Dendritic cell treated with granulocyte-macrophage colony-stimulating factor and Interleukin-4, amounts not matched to agents 40 ng/mL and 50 ng/mL, for 4 days (primary cell): ENCODE results near the gene UCHL5.

ENCODE experiments used
- H3K27ac Mint-ChIP-seq: one replicate; pipeline ENCODE4 v1.8.0; 2022; ENCODE audit warnings: mild to moderate bottlenecking, mixed read lengths
- H3K27me3 Mint-ChIP-seq: one replicate; pipeline ENCODE4 v1.8.0; 2022; ENCODE audit warnings: mild to moderate bottlenecking, mixed read lengths
- H3K36me3 Mint-ChIP-seq: one replicate; pipeline ENCODE4 v1.8.0; 2022; ENCODE audit warnings: low read depth, mixed read lengths
- H3K4me1 Mint-ChIP-seq: one replicate; pipeline ENCODE4 v1.8.0; 2022; ENCODE audit warnings: low read depth, mixed read lengths
- H3K4me3 Mint-ChIP-seq: one replicate; pipeline ENCODE4 v1.8.0; 2022; ENCODE audit warnings: mild to moderate bottlenecking, moderate library complexity, mixed read lengths
- H3K9me3 Mint-ChIP-seq: one replicate; pipeline ENCODE4 v1.8.0; 2022; ENCODE audit warnings: mixed read lengths
- intact Hi-C: fragments of 100-400 bp; cut with micrococcal nuclease; formaldehyde crosslinking; loops from one replicate; pipeline ENCODE4 v1.15.0; 2022

The UCHL5 gene

GRCh38 chr1:193083365-193084088, 24.4 kb upstream of the UCHL5 start:
- Mint-ChIP-seq H3K9me3 (no peaks in the 10 kb centered on the region), H3K27me3 (no peaks in the 10 kb centered on the region), H3K4me1 (no peaks in the 10 kb centered on the region), H3K36me3 (peaks cover 63% of the 10 kb centered on the region), H3K4me3 (no peak overlapping the region), H3K27ac (no peak overlapping the region)
- intact Hi-C loops, result no loop called here

GRCh38 chr1:193079187-193079586, 20.0 kb upstream of the UCHL5 start:
- Mint-ChIP-seq H3K36me3 (peaks cover 65% of the 10 kb centered on the region), H3K4me3 (no peak overlapping the region), H3K27me3 (no peaks in the 10 kb centered on the region), H3K4me1 (no peaks in the 10 kb centered on the region), H3K27ac (no peak overlapping the region), H3K9me3 (peaks cover 8% of the 10 kb centered on the region)
- intact Hi-C loops, result no loop called here

- no peaks in the 10 kb centered on the region for H3K4me1 Mint-ChIP-seq
These were observed 18.8 kb upstream of the UCHL5 start for GRCh38 chr1:193077991-193078390.

DNA sequence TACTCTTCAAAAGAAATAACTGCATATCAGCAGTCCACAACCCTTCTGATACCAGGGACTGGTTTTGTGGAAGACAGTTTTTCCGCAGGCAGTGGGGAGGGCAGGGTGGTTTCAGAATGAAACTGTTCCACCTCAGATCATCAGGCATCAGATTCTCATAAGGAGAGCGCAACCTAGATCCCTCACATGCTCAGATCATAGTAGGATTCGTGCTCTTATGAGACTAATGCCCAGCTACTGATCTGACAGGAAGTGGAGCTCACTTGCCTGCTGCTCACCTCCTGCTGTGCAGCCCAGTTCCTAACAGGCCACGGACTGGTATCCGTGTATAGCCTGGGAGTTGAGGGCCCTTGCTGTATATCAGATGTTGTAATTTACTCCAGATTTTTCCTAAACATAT, 11.8 kb upstream of the UCHL5 start:
- H3K27ac Mint-ChIP-seq, result peak overlapping the region; percentile 72
- H3K9me3 Mint-ChIP-seq, result no peaks in the 10 kb centered on the region
- H3K27me3 Mint-ChIP-seq, result no peaks in the 10 kb centered on the region
- peaks cover 25% of the 10 kb centered on the region for H3K4me1 Mint-ChIP-seq
- intact Hi-C loops, result no loop called here
- peaks cover 14% of the 10 kb centered on the region for H3K36me3 Mint-ChIP-seq
- no peak overlapping the region for H3K4me3 Mint-ChIP-seq

More at GRCh38 chr1:193077991-193078390, 18.8 kb upstream of the UCHL5 start:
- no peak overlapping the region for H3K27ac Mint-ChIP-seq
- H3K9me3 Mint-ChIP-seq, result peaks cover 8% of the 10 kb centered on the region
- peaks cover 55% of the 10 kb centered on the region for H3K36me3 Mint-ChIP-seq
- no peaks in the 10 kb centered on the region for H3K27me3 Mint-ChIP-seq
- intact Hi-C loops, result no loop called here
- no peak overlapping the region for H3K4me3 Mint-ChIP-seq

GRCh38 chr1:193070386-193070753, 11.2 kb upstream of the UCHL5 start:
- H3K4me1 Mint-ChIP-seq, result peaks cover 31% of the 10 kb centered on the region
- intact Hi-C loops, result no loop called here
- H3K36me3 Mint-ChIP-seq, result peaks cover 14% of the 10 kb centered on the region
- peak overlapping the region; percentile 0 for H3K4me3 Mint-ChIP-seq
- no peaks in the 10 kb centered on the region for H3K9me3 Mint-ChIP-seq
- H3K27ac Mint-ChIP-seq, result peak overlapping the region; percentile 72
- H3K27me3 Mint-ChIP-seq, result no peaks in the 10 kb centered on the region

DNA sequence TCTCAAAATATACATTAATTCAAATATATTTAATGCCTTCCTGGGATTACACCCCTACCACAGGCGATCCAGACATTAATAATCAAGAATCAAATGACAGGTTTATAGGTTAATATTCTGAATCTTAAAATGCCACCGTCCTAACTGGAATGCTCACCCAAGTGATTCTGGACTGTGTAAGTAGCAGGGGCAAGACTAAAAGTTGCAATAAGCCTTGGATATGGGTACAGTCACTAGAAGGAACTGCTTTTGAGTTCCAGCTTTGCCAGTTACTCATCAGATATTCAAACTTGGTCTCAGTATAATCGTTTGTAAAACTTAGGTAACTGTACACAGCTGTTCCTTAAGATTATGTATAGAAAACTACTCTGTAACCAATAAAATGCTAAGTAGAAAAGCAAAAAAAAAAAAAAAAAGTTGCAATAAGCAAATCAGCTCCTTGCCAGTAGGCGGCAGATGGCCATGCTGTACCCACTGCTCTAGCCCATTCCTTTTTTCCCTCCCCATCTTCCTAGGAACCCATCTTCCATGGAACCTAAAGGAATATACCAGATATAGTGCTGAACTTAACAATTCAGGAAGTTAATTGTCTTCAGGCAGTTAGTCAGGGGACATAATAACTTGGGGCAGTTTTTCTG, 10.7 kb upstream of the UCHL5 start:
- Mint-ChIP-seq H3K36me3 (peaks cover 14% of the 10 kb centered on the region), H3K27me3 (no peaks in the 10 kb centered on the region), H3K4me1 (peaks cover 36% of the 10 kb centered on the region), H3K27ac (peak overlapping the region; percentile 72), H3K4me3 (peak overlapping the region; percentile 0), H3K9me3 (no peaks in the 10 kb centered on the region)
- intact Hi-C loops, result no loop called here

- H3K36me3 Mint-ChIP-seq, result peaks cover 14% of the 10 kb centered on the region
- peaks cover 43% of the 10 kb centered on the region for H3K4me1 Mint-ChIP-seq
- H3K27me3 Mint-ChIP-seq, result no peaks in the 10 kb centered on the region
- no peak overlapping the region for H3K27ac Mint-ChIP-seq
- H3K9me3 Mint-ChIP-seq, result no peaks in the 10 kb centered on the region
- intact Hi-C loops, result no loop called here
- H3K4me3 Mint-ChIP-seq, result no peak overlapping the region
These were observed 8.9 kb upstream of the UCHL5 start for GRCh38 chr1:193068013-193068412.

DNA sequence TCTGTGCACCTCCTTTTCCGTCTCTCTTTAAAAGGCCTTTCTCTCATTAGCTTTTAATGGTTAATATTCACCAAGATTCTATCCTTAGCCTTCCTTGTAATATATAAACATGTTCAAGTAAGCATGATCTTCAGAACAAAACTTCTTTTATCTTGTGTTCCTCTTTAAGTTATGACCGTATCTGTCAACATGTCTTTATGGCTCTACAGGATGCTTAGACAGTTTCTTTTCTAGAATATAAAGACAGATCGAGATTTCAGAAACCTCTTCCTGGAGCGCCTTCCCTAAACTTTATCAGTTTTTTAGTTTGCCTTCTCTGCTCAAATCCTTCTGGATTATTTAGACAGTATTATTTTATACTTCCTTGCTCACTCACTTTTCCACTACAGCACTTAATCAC, 7.4 kb upstream of the UCHL5 start:
- H3K4me1 Mint-ChIP-seq, result peaks cover 43% of the 10 kb centered on the region
- intact Hi-C loops, result no loop called here
- H3K9me3 Mint-ChIP-seq, result no peaks in the 10 kb centered on the region
- H3K4me3 Mint-ChIP-seq, result no peak overlapping the region
- H3K27me3 Mint-ChIP-seq, result no peaks in the 10 kb centered on the region
- H3K36me3 Mint-ChIP-seq, result peaks cover 7% of the 10 kb centered on the region
- peak overlapping the region; percentile 4 for H3K27ac Mint-ChIP-seq

GRCh38 chr1:193065954-193066353, 6.8 kb upstream of the UCHL5 start:
- H3K4me3 Mint-ChIP-seq, result no peak overlapping the region
- H3K27ac Mint-ChIP-seq, result peak overlapping the region; percentile 4
- intact Hi-C loops, result no loop called here
- H3K4me1 Mint-ChIP-seq, result peaks cover 45% of the 10 kb centered on the region
- H3K36me3 Mint-ChIP-seq, result peaks cover 7% of the 10 kb centered on the region
- H3K9me3 Mint-ChIP-seq, result no peaks in the 10 kb centered on the region
- H3K27me3 Mint-ChIP-seq, result no peaks in the 10 kb centered on the region

- H3K27ac Mint-ChIP-seq, result peak overlapping the region; percentile 45
- H3K4me3 Mint-ChIP-seq, result no peak overlapping the region
- H3K4me1 Mint-ChIP-seq, result peaks cover 56% of the 10 kb centered on the region
- no peaks in the 10 kb centered on the region for H3K27me3 Mint-ChIP-seq
- intact Hi-C loops, result no loop called here
- H3K9me3 Mint-ChIP-seq, result no peaks in the 10 kb centered on the region
- H3K36me3 Mint-ChIP-seq, result peaks cover 22% of the 10 kb centered on the region
These were observed 3.7 kb upstream of the UCHL5 start for GRCh38 chr1:193062698-193063463.

DNA sequence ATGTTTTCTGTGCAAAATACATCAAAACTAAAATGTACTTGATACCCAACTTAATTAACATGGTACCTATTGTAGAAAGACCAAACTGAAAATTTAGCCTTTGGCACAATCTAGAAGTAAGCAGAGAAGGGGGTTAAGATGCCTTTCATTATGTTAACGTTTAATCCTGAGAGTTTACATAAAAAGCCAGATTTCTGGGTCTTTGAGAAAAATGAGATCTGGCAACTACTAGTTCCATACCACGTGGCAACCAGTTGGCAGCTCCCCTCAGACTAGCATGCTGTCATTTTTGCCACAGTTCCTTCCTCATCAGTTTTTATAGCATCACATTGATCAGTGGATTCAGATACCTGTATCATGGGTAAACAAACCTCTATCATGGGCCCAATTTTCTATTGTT, 1.8 kb upstream of the UCHL5 start:
- Mint-ChIP-seq H3K36me3 (peaks cover 22% of the 10 kb centered on the region), H3K9me3 (no peaks in the 10 kb centered on the region), H3K27ac (no peak overlapping the region), H3K4me3 (no peak overlapping the region), H3K27me3 (no peaks in the 10 kb centered on the region), H3K4me1 (peaks cover 51% of the 10 kb centered on the region)
- intact Hi-C loops, result no loop called here

- Mint-ChIP-seq H3K27me3 (no peaks in the 10 kb centered on the region), H3K4me1 (peaks cover 45% of the 10 kb centered on the region), H3K4me3 (peak overlapping the region; percentile 98), H3K9me3 (no peaks in the 10 kb centered on the region), H3K36me3 (peaks cover 22% of the 10 kb centered on the region), H3K27ac (peak overlapping the region; percentile 97)
- intact Hi-C loops, result no loop called here
These were observed 1.2 kb upstream of the UCHL5 start for GRCh38 chr1:193060406-193060805.

- peak overlapping the region; percentile 97 for H3K27ac Mint-ChIP-seq
- peaks cover 22% of the 10 kb centered on the region for H3K36me3 Mint-ChIP-seq
- peaks cover 42% of the 10 kb centered on the region for H3K4me1 Mint-ChIP-seq
- H3K4me3 Mint-ChIP-seq, result peak overlapping the region; percentile 98
- no peaks in the 10 kb centered on the region for H3K27me3 Mint-ChIP-seq
- intact Hi-C loops, result no loop called here
- no peaks in the 10 kb centered on the region for H3K9me3 Mint-ChIP-seq
These were observed 899 bp upstream of the UCHL5 start for GRCh38 chr1:193060115-193060403.

DNA sequence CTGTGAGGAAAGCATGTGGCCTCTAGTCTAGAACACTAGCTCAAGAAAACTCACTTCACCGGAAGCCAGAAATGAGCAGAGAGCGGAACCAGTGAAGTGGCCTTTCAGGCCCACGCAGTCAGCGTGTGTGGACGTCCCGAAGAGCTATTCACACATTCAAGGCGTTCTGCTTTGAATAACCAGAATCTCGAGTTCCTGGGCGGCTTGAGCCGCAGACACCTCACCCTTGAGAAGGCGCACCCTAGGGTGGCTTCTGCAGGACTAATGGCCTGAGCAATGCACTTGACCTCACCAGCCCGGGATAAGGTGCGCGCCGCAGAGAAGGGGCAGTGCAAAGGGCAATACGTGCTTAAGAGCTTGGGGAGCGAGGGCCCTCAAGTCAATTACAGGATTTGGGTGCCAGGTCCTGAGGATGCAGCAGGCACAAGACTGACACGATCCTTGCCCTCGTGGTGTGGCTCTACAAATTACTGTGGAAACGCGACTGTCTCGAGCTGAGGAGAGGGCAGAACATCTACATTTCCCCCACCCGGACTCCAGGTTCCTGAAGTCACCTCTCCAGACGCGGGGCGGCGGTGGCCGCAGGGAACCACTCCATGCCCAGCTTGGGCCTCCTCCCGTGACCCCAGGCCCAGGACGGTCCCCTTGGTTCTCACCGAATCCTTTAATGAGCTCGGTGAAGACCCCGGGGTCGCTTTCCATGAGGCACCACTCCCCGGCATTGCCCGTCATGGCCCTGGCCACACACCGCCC, 455 bp downstream of the UCHL5 start:
- Mint-ChIP-seq H3K4me1 (peaks cover 37% of the 10 kb centered on the region), H3K27ac (peak overlapping the region; percentile 97), H3K27me3 (no peaks in the 10 kb centered on the region), H3K36me3 (peaks cover 22% of the 10 kb centered on the region), H3K4me3 (peak overlapping the region; percentile 98), H3K9me3 (no peaks in the 10 kb centered on the region)
- intact Hi-C loops, result loop anchor here (1.0 to 5.0 kb wide), 4 partner anchors 41 to 252 kb away; partner anchors contain the start of genes CDC73 and GLRX2
